Mesendoderm (in vitro differentiated cells): ENCODE measurements around the gene GOLGA3.

ENCODE experiments used
- DNase-seq: peaks from one replicate; pipeline ENCODE4 v3.0.0; 2013
- H2AK5ac ChIP-seq: 2 replicates; pipeline ENCODE4 v1.6.1; 2013; ENCODE audit warnings: low read length, inconsistent platforms
- H2BK120ac ChIP-seq: 2 replicates; pipeline ENCODE4 v1.6.1; 2013; ENCODE audit warnings: low read depth, mild to moderate bottlenecking, low read length, moderate library complexity, mixed read lengths
- H2BK15ac ChIP-seq: replicated peaks from 2 replicates; pipeline ENCODE4 v1.6.1; 2013; ENCODE audit warnings: low read depth, mild to moderate bottlenecking, moderate library complexity
- H2BK5ac ChIP-seq: 2 replicates; pipeline ENCODE4 v1.6.1; 2013; ENCODE audit warnings: low read length, inconsistent platforms
- H3K18ac ChIP-seq: 2 replicates; pipeline ENCODE4 v1.6.1; 2013; ENCODE audit warnings: mild to moderate bottlenecking, low read length, mixed read lengths
- H3K23ac ChIP-seq: one replicate; pipeline ENCODE4 v1.6.1; 2013; ENCODE audit warnings: low read length
- H3K27ac ChIP-seq: 2 replicates; pipeline ENCODE4 v1.5.1; 2013; ENCODE audit warnings: low read depth, mild to moderate bottlenecking, inconsistent platforms, low read length, moderate library complexity
- H3K27me3 ChIP-seq: 2 replicates; pipeline ENCODE4 v1.6.1; 2013; ENCODE audit warnings: low read length, control low read depth, mild to moderate bottlenecking, inconsistent platforms; ENCODE audit not compliant: insufficient read depth, poor library complexity
- H3K36me3 ChIP-seq: 2 replicates; pipeline ENCODE4 v1.6.1; 2013; ENCODE audit warnings: low read length, inconsistent platforms; ENCODE audit not compliant: control insufficient read depth, insufficient read depth
- H3K4ac ChIP-seq: one replicate; pipeline ENCODE4 v1.6.1; 2013; ENCODE audit warnings: low read depth, mild to moderate bottlenecking, low read length, moderate library complexity
- H3K4me1 ChIP-seq: 2 replicates; pipeline ENCODE4 v1.6.1; 2013; ENCODE audit warnings: low read depth, low read length, inconsistent platforms; ENCODE audit not compliant: control insufficient read depth
- H3K4me2 ChIP-seq: 2 replicates; pipeline ENCODE4 v1.6.1; 2013; ENCODE audit warnings: low read length
- H3K4me3 ChIP-seq: 2 replicates; pipeline ENCODE4 v1.5.1; 2013; ENCODE audit warnings: mild to moderate bottlenecking, low read length
- H3K56ac ChIP-seq: one replicate; pipeline ENCODE4 v1.6.1; 2013; ENCODE audit warnings: low read length
- H3K79me1 ChIP-seq: 2 replicates; pipeline ENCODE4 v1.6.1; 2013; ENCODE audit warnings: low read length, inconsistent platforms
- H3K79me2 ChIP-seq: 2 replicates; pipeline ENCODE4 v1.6.1; 2013; ENCODE audit warnings: mild to moderate bottlenecking, low read length; ENCODE audit not compliant: control insufficient read depth, insufficient read depth
- H3K9ac ChIP-seq: 2 replicates; pipeline ENCODE4 v1.6.1; 2013; ENCODE audit warnings: low read length, inconsistent platforms
- H4K5ac ChIP-seq: one replicate; pipeline ENCODE4 v1.6.1; 2013; ENCODE audit warnings: low read length
- H4K8ac ChIP-seq: one replicate; pipeline ENCODE4 v1.6.1; 2013; ENCODE audit warnings: low read depth, mild to moderate bottlenecking, control low read depth, low read length, moderate library complexity
- WGBS: extraction: QIAGEN DNeasy Blood & Tissue Kit; methylation state at CpG from one replicate; pipeline ENCODE4 v1.1.7; 2013; ENCODE audit warnings: low lambda C conversion rate, missing lambda C conversion rate; ENCODE audit not compliant: insufficient coverage; ENCODE audit errors: extremely low coverage; 5-methylcytosine and 5-hydroxymethylcytosine counted together

GOLGA3 gene

GRCh38 chr12:132788375-132789098 is 40.1 kb downstream of the GOLGA3 start:
- peaks cover 3% of the 10 kb centered on the region for H3K79me1 ChIP-seq
- H3K27ac ChIP-seq = no peak overlapping the region
- H3K4me1 ChIP-seq = no peaks in the 10 kb centered on the region
- H3K9ac ChIP-seq = no peak overlapping the region
- DNase-seq = no peak
- no peak overlapping the region for H4K8ac ChIP-seq
- H3K4me2 ChIP-seq = no peak overlapping the region
- no peak overlapping the region for H4K5ac ChIP-seq
- H2BK5ac ChIP-seq = no peak overlapping the region
- H3K79me2 ChIP-seq = no peaks in the 10 kb centered on the region
- no peak overlapping the region for H2BK15ac ChIP-seq
- no peak overlapping the region for H2AK5ac ChIP-seq
- no peak overlapping the region for H3K56ac ChIP-seq
- H3K27me3 ChIP-seq = no peaks in the 10 kb centered on the region
- WGBS = no CpG with 5 or more reads among the region's 29 CpGs
- H3K4ac ChIP-seq = no peak overlapping the region
- no peak overlapping the region for H3K23ac ChIP-seq
- H3K36me3 ChIP-seq = peaks cover 23% of the 10 kb centered on the region
- H3K18ac ChIP-seq = no peak overlapping the region
- H3K4me3 ChIP-seq = no peak overlapping the region
- H2BK120ac ChIP-seq = no peak overlapping the region

- no peak overlapping the region for H3K4me2 ChIP-seq
- H3K56ac ChIP-seq = no peak overlapping the region
- no peak overlapping the region for H2BK15ac ChIP-seq
- no CpG with 5 or more reads among the region's 15 CpGs for WGBS
- no peak overlapping the region for H2AK5ac ChIP-seq
- no peak overlapping the region for H3K23ac ChIP-seq
- no peaks in the 10 kb centered on the region for H3K79me2 ChIP-seq
- peaks cover 23% of the 10 kb centered on the region for H3K36me3 ChIP-seq
- H3K27me3 ChIP-seq = no peaks in the 10 kb centered on the region
- no peak overlapping the region for H3K4me3 ChIP-seq
- no peak overlapping the region for H3K18ac ChIP-seq
- H4K5ac ChIP-seq = no peak overlapping the region
- H2BK5ac ChIP-seq = no peak overlapping the region
- H3K79me1 ChIP-seq = peaks cover 3% of the 10 kb centered on the region
- no peak overlapping the region for H3K27ac ChIP-seq
- no peak overlapping the region for H2BK120ac ChIP-seq
- H3K4me1 ChIP-seq = no peaks in the 10 kb centered on the region
- no peak for DNase-seq
- no peak overlapping the region for H4K8ac ChIP-seq
- no peak overlapping the region for H3K4ac ChIP-seq
- no peak overlapping the region for H3K9ac ChIP-seq
Measured at GRCh38 chr12:132787877-132788276, 40.8 kb downstream of the GOLGA3 start.

GRCh38 chr12:132786192-132786591 is 42.5 kb downstream of the GOLGA3 start:
- H3K79me1 ChIP-seq = peaks cover 3% of the 10 kb centered on the region

GRCh38 chr12:132784580-132784979 is 44.1 kb downstream of the GOLGA3 start:
- Histone ChIP-seq H3K79me2 (no peaks in the 10 kb centered on the region), H3K18ac (no peak overlapping the region), H2BK5ac (no peak overlapping the region), H3K79me1 (peaks cover 3% of the 10 kb centered on the region), H3K36me3 (peaks cover 33% of the 10 kb centered on the region), H2BK120ac (no peak overlapping the region), H3K4me1 (no peaks in the 10 kb centered on the region), H3K27ac (no peak overlapping the region), H3K56ac (no peak overlapping the region), H3K4ac (no peak overlapping the region), H4K8ac (no peak overlapping the region), H3K4me3 (no peak overlapping the region), H2AK5ac (no peak overlapping the region), H2BK15ac (no peak overlapping the region), H3K4me2 (no peak overlapping the region), H3K23ac (no peak overlapping the region), H4K5ac (no peak overlapping the region), H3K27me3 (no peaks in the 10 kb centered on the region), H3K9ac (no peak overlapping the region)
- no CpG with 5 or more reads among the region's 9 CpGs for WGBS
- no peak for DNase-seq

More at GRCh38 chr12:132786192-132786591, 42.5 kb downstream of the GOLGA3 start:
- peaks cover 28% of the 10 kb centered on the region for H3K36me3 ChIP-seq
- no peak overlapping the region for H2BK15ac ChIP-seq
- no peaks in the 10 kb centered on the region for H3K79me2 ChIP-seq
- H3K27me3 ChIP-seq = no peaks in the 10 kb centered on the region
- no peak overlapping the region for H3K4me3 ChIP-seq
- WGBS = no CpG with 5 or more reads among the region's 21 CpGs
- no peak overlapping the region for H3K18ac ChIP-seq
- no peak overlapping the region for H2BK120ac ChIP-seq
- H2BK5ac ChIP-seq = no peak overlapping the region
- no peaks in the 10 kb centered on the region for H3K4me1 ChIP-seq
- no peak overlapping the region for H3K4me2 ChIP-seq
- H4K8ac ChIP-seq = no peak overlapping the region
- DNase-seq = no peak
- no peak overlapping the region for H3K27ac ChIP-seq
- no peak overlapping the region for H3K23ac ChIP-seq
- H3K9ac ChIP-seq = no peak overlapping the region
- H3K56ac ChIP-seq = no peak overlapping the region
- H3K4ac ChIP-seq = no peak overlapping the region
- no peak overlapping the region for H2AK5ac ChIP-seq
- no peak overlapping the region for H4K5ac ChIP-seq

- H2BK15ac ChIP-seq = no peak overlapping the region
- H3K4me3 ChIP-seq = no peak overlapping the region
- no peak for DNase-seq
- no peak overlapping the region for H2AK5ac ChIP-seq
- no peak overlapping the region for H3K18ac ChIP-seq
- no peak overlapping the region for H3K56ac ChIP-seq
- H3K79me2 ChIP-seq = no peaks in the 10 kb centered on the region
- no peak overlapping the region for H2BK5ac ChIP-seq
- H4K8ac ChIP-seq = no peak overlapping the region
- H3K4me1 ChIP-seq = no peaks in the 10 kb centered on the region
- peaks cover 32% of the 10 kb centered on the region for H3K36me3 ChIP-seq
- peaks cover 3% of the 10 kb centered on the region for H3K79me1 ChIP-seq
- H2BK120ac ChIP-seq = no peak overlapping the region
- no peak overlapping the region for H4K5ac ChIP-seq
- H3K9ac ChIP-seq = no peak overlapping the region
- H3K4ac ChIP-seq = no peak overlapping the region
- H3K27me3 ChIP-seq = no peaks in the 10 kb centered on the region
- no CpG with 5 or more reads among the region's 22 CpGs for WGBS
- H3K23ac ChIP-seq = no peak overlapping the region
- H3K27ac ChIP-seq = no peak overlapping the region
- H3K4me2 ChIP-seq = no peak overlapping the region
Measured at GRCh38 chr12:132783917-132784531, 44.6 kb downstream of the GOLGA3 start.
